ENCODE data around the gene SMARCAD1. TPM values are rescaled to one million over a fixed set of nuclear protein-coding genes. Genes with fewer than 3 reads are reported as not detected.

The SMARCAD1 gene
- total and polyA plus RNA-seq, 2 of the 8 experiments (the other 6 are each of a cell fraction or from before 2014, with no cell fraction given), result 24.1 to 59.4 TPM

GRCh38 chr4:94256144-94256783, 48.6 kb downstream of the SMARCAD1 start (continued):
- TF ChIP-seq CHD7 (IDR thresholded peaks at IDR 0.05; ENCODE audit: insufficient replicate concordance, low read length) (no peak), ATF3 (IDR thresholded peaks at IDR 0.05; ENCODE audit: insufficient read depth, low read depth, low read length) (no peak)

All from H1 (cell line).